T-cell (primary cell): ENCODE measurements around the gene PSMB11. TPM values are rescaled to one million over a fixed set of nuclear protein-coding genes. Genes with fewer than 3 reads are reported as not detected.

Experiments
- ATAC-seq, 4 experiments: fragments of 200-7000 bp in 3 of 4; fragments of 150-1000 bp in 1 of 4; cut with Tn5 transposase; replicated peaks in 1 of 4; 1 replicate in 3 of 4; 2 replicates in 1 of 4; pipeline ENCODE4 v1.10.0; 2021; ENCODE audit warnings: moderate library complexity in 3 of 4, mild to moderate bottlenecking in 2 of 4, moderate number of reproducible peaks in 1 of 4
- CTCF ChIA-PET, 2 donors: fragments of 300-600 bp; sonication (Branson Sonifier 250); formaldehyde crosslinking; loops; one replicate each; lab custom pipeline; 2022; ENCODE audit warnings: antibody characterized with exemption in 2 of 2; lab: Charles Lee
- POLR2A ChIA-PET, 2 donors: fragments of 300-600 bp; sonication (Branson Sonifier 250); formaldehyde crosslinking; loops; one replicate each; lab custom pipeline; 2022; ENCODE audit warnings: antibody characterized with exemption in 2 of 2; lab: Charles Lee
- DNase-seq, 35 experiments: peaks; one replicate each; pipeline versions ENCODE4 v3.0.0 to v3.0.0-alpha.2; 2013 to 2023
- H3K27ac ChIP-seq: one replicate; pipeline ENCODE4 v1.5.1; 2013; ENCODE audit warnings: low read length
- H3K27me3 ChIP-seq, 2 experiments: replicated peaks in 1 of 2; 1 replicate in 1 of 2; 2 replicates in 1 of 2; pipeline versions ENCODE4 v1.6.1 to v1.7.0; 2013; ENCODE audit warnings: low read length in 1 of 2, mixed read lengths in 1 of 2; ENCODE audit not compliant: control insufficient read depth in 2 of 2, insufficient read depth in 2 of 2; ENCODE audit errors: extremely low read depth in 1 of 2
- H3K36me3 ChIP-seq, 2 donors: 1 replicate in 1 of 2; 2 replicates in 1 of 2; pipeline versions ENCODE4 v1.6.1 to v1.7.0; 2013; ENCODE audit warnings: low read length in 1 of 2; ENCODE audit not compliant: control insufficient read depth in 2 of 2, insufficient read depth in 1 of 2; ENCODE audit errors: extremely low read depth in 1 of 2
- H3K4me1 ChIP-seq, 2 experiments: 1 replicate in 1 of 2; 2 replicates in 1 of 2; pipeline versions ENCODE4 v1.6.1 to v1.7.0; 2013; ENCODE audit warnings: low read length in 2 of 2, mixed read lengths in 1 of 2; ENCODE audit not compliant: insufficient read depth in 2 of 2, control insufficient read depth in 1 of 2; ENCODE audit errors: extremely low read depth in 1 of 2
- H3K4me3 ChIP-seq, 2 donors: 1 replicate in 1 of 2; 2 replicates in 1 of 2; pipeline versions ENCODE4 v1.5.1 to v1.7.0; 2013; ENCODE audit warnings: mild to moderate bottlenecking in 2 of 2, low read length in 1 of 2, moderate library complexity in 1 of 2; ENCODE audit not compliant: control insufficient read depth in 1 of 2; ENCODE audit errors: extremely low read depth in 1 of 2
- H3K9me3 ChIP-seq: 2 replicates; pipeline ENCODE4 v1.7.0; 2013
- H3K27ac Mint-ChIP-seq, 2 donors: one replicate each; pipeline ENCODE4 v1.8.0; 2020 to 2021; ENCODE audit warnings: mild to moderate bottlenecking in 2 of 2, mixed read lengths in 2 of 2
- H3K27me3 Mint-ChIP-seq, 2 donors: one replicate each; pipeline ENCODE4 v1.8.0; 2021 to 2022; ENCODE audit warnings: mixed read lengths in 2 of 2
- H3K36me3 Mint-ChIP-seq: one replicate; pipeline ENCODE4 v1.8.0; 2021; ENCODE audit warnings: mixed read lengths
- H3K4me1 Mint-ChIP-seq, 3 donors: one replicate each; pipeline ENCODE4 v1.8.0; 2020 to 2022; ENCODE audit warnings: mixed read lengths in 3 of 3, mild to moderate bottlenecking in 1 of 3
- H3K4me3 Mint-ChIP-seq, 3 donors: one replicate each; pipeline ENCODE4 v1.8.0; 2020 to 2022; ENCODE audit warnings: mild to moderate bottlenecking in 3 of 3, mixed read lengths in 3 of 3, moderate library complexity in 3 of 3
- H3K9me3 Mint-ChIP-seq, 3 donors: one replicate each; pipeline ENCODE4 v1.8.0; 2020 to 2022; ENCODE audit warnings: mixed read lengths in 3 of 3
- WGBS: methylation state at CpG from one replicate; pipeline ENCODE4 v1.1.5; 2013; ENCODE audit warnings: missing lambda C conversion rate; ENCODE audit not compliant: insufficient coverage; 5-methylcytosine and 5-hydroxymethylcytosine counted together
- total RNA-seq, 35 experiments: library from RNA in 6 of 35; stranded (reverse) in 6 of 35; fragments of 120-200 nt in 1 of 35; gene quantifications; one replicate each; pipeline versions ENCODE4 v1.2.1 to v1.2.4 and lab custom pipeline; 2013 to 2026

Gene PSMB11
- total RNA-seq, 5 donors from 2014 or later (not counting 1 experiment from before 2014, with no cell fraction given) = 0.26 to 0.95 (median 0.54) TPM; not detected in 1

DNA sequence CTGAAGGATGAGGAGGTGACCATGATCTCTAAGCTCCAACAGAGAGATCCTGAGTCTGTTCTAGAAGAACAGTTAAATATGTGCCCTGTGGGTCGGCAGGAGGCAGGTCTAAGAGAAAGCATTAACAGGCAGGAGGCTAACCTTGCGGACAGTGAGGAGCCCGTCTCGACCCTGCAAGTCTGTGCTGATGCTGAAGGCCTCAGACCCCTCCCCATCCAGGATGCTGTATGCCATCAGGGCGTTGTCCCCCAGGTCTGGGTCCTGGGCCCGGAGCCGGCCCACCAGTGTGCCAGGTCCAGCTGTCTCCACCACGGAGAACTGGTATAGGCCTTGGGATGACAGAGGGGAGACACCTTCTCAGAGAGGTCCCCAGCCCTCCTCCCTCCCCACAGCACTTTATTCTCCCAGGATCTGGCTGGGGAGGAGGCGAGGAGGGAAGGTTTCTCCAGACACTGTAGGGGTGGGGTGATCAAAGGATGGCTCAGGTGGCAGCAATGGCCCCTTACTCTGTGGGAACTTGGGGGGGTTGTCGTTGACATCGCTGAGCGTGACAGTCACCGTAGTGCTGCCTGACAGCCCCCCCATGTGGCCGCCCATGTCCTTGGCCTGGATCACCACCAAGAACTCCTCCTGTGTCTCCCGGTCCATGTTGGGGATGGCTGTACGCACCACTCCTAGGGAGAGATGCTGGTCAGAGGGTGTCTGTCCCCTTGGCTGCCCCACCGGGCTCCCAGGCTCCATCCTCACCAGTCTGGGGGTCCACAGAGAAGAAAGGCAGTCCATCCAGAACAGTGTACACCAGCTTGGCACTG, 12.2 kb downstream of the PSMB11 start:
- no peaks in the 10 kb centered on the region for H3K9me3 ChIP-seq
- H3K27ac ChIP-seq = no peak overlapping the region
- ATAC-seq (no peak), DNase-seq (peak in 12 of 35 experiments; percentile 19 to 50 (median 30))
- no peak overlapping the region for H3K4me3 ChIP-seq
- Mint-ChIP-seq H3K9me3 (no peaks in the 10 kb centered on the region), H3K27ac (no peak overlapping the region), H3K36me3 (peaks cover 3% of the 10 kb centered on the region), H3K27me3 (no peaks in the 10 kb centered on the region), H3K4me1 (peaks cover 14 to 21% (median 17%) of the 10 kb centered on the region in 3 donors), H3K4me3 (no peak overlapping the region)
- ChIA-PET POLR2A (interaction anchor here in 1 of 2 donors (0.6 kb wide), 1 partner anchor 43 kb away, joined by 7 read pairs; no protein-coding TSS in a partner anchor), CTCF (interaction anchor here (0.6 to 3.4 kb wide), 9 partner anchors 20 to 69 kb away, joined by 3 to 26 read pairs (median 4); no protein-coding TSS in a partner anchor)
- peaks cover 6 to 20% of the 10 kb centered on the region in 2 experiments for H3K4me1 ChIP-seq
- peaks cover 5 to 8% of the 10 kb centered on the region in 2 donors for H3K36me3 ChIP-seq
- WGBS = 65% methylated on average over 9 of the region's 17 CpGs
- peaks cover 0 to 6% of the 10 kb centered on the region in 2 experiments for H3K27me3 ChIP-seq

- H3K27ac Mint-ChIP-seq = no peak overlapping the region
- no peak for DNase-seq
- H3K36me3 ChIP-seq = peaks cover 12 to 13% of the 10 kb centered on the region in 2 donors
- no peaks in the 10 kb centered on the region for H3K27me3 Mint-ChIP-seq
- H3K9me3 Mint-ChIP-seq = no peaks in the 10 kb centered on the region
- ChIA-PET CTCF (interaction anchor here (0.6 to 7.8 kb wide), 12 partner anchors 14 to 70 kb away, joined by 3 to 140 read pairs (median 4); no protein-coding TSS in a partner anchor), POLR2A (interaction anchor here in 1 of 2 donors (0.5 to 0.6 kb wide), 2 partner anchors 44 to 85 kb away, joined by 7 read pairs; no protein-coding TSS in a partner anchor)
- H3K4me1 Mint-ChIP-seq = peaks cover 14 to 21% (median 17%) of the 10 kb centered on the region in 3 donors
- H3K4me3 ChIP-seq = no peak overlapping the region
- no peaks in the 10 kb centered on the region for H3K9me3 ChIP-seq
- WGBS = over 99% methylated on average over 12 of the region's 12 CpGs
- no peak overlapping the region for H3K27ac ChIP-seq
- ATAC-seq = no peak
- peaks cover 8% of the 10 kb centered on the region for H3K36me3 Mint-ChIP-seq
- H3K27me3 ChIP-seq = peaks cover 0 to 6% of the 10 kb centered on the region in 2 experiments
- H3K4me1 ChIP-seq = peaks cover 6 to 20% of the 10 kb centered on the region in 2 experiments
- no peak overlapping the region for H3K4me3 Mint-ChIP-seq
Measured at GRCh38 chr14:23055147-23055550, 13.1 kb downstream of the PSMB11 start.

DNA sequence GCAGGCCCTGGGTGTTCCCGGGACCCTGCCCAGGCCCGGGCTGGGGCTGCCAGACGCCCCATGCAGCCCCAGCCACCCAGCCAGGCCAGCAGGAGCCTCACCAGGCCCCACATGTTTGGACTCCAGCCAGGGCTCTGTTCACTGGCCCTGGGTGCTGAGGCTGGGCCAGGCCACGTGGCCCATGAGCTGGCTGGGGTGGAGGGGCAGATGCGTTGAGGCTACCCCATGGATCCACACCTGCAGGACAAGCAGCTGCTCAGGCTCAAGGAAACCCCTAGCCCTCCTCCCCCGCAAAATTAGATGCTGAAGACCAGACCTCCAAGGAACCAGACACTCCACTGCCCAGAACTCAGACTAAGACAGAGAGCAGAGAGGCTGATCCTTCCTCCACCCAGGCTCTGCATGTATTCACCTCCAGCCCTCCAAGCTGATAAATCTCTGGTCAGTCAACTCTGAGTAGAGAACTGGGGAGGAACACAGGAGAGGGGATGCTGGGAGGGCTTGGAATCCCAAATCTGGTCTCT, 13.7 kb downstream of the PSMB11 start:
- Histone ChIP-seq H3K27me3 (peaks cover 0 to 6% of the 10 kb centered on the region in 2 experiments), H3K36me3 (peaks cover 12 to 18% of the 10 kb centered on the region in 2 donors), H3K4me1 (peaks cover 6 to 20% of the 10 kb centered on the region in 2 experiments), H3K4me3 (no peak overlapping the region), H3K27ac (no peak overlapping the region), H3K9me3 (no peaks in the 10 kb centered on the region)
- Mint-ChIP-seq H3K9me3 (no peaks in the 10 kb centered on the region), H3K27ac (no peak overlapping the region), H3K36me3 (peaks cover 9% of the 10 kb centered on the region), H3K4me1 (peaks cover 14 to 21% (median 17%) of the 10 kb centered on the region in 3 donors), H3K27me3 (no peaks in the 10 kb centered on the region), H3K4me3 (peak overlapping the region; percentile 81 to 82 (median 82))
- CTCF ChIA-PET = interaction anchor here (0.6 to 7.8 kb wide), 10 partner anchors 13 to 83 kb away, joined by 3 to 140 read pairs (median 4); no protein-coding TSS in a partner anchor
- ATAC-seq = peak in 1 of 4 experiments; percentile 1
- no peak for DNase-seq
- POLR2A ChIA-PET = interaction anchor here (0.5 to 0.6 kb wide), 2 partner anchors 86 to 257 kb away, joined by 5 to 7 read pairs; no protein-coding TSS in a partner anchor
- WGBS = 75% methylated on average over 5 of the region's 6 CpGs

- WGBS = 18% methylated on average over 9 of the region's 17 CpGs
- peak overlapping the region; percentile 81 to 82 (median 82) for H3K4me3 Mint-ChIP-seq
- ATAC-seq = peak; percentile 51 to 68 (median 58)
- peaks cover 14% of the 10 kb centered on the region for H3K36me3 Mint-ChIP-seq
- Histone ChIP-seq H3K27ac (peak overlapping the region; percentile 29), H3K36me3 (peaks cover 15 to 25% of the 10 kb centered on the region in 2 donors), H3K9me3 (no peaks in the 10 kb centered on the region), H3K27me3 (peaks cover 0 to 6% of the 10 kb centered on the region in 2 experiments), H3K4me1 (peaks cover 6 to 20% of the 10 kb centered on the region in 2 experiments), H3K4me3 (peak overlapping the region; percentile 12 to 86)
- H3K4me1 Mint-ChIP-seq = peaks cover 14 to 21% (median 17%) of the 10 kb centered on the region in 3 donors
- no peaks in the 10 kb centered on the region for H3K27me3 Mint-ChIP-seq
- CTCF ChIA-PET = interaction anchor here (0.6 to 7.8 kb wide), 13 partner anchors 12 to 127 kb away, joined by 3 to 140 read pairs (median 5); partner anchors contain the start of gene PRMT5 (in 1 of the 2)
- peak overlapping the region; percentile 18 to 71 for H3K27ac Mint-ChIP-seq
- peak; percentile 24 to 81 (median 59) for DNase-seq
- no peaks in the 10 kb centered on the region for H3K9me3 Mint-ChIP-seq
- POLR2A ChIA-PET = interaction anchor here in 1 of 2 donors (0.6 kb wide), 1 partner anchor 256 kb away, joined by 5 read pairs; no protein-coding TSS in a partner anchor
Measured at GRCh38 chr14:23056145-23056955, 14.3 kb downstream of the PSMB11 start.

GRCh38 chr14:23056956-23057756, 15.1 kb downstream of the PSMB11 start, which contains the start of gene CDH24:
TSS of gene CDH24 (minus strand) at chr14:23057520. CDS start at chr14:23055733, 1,787 bp downstream.
- Mint-ChIP-seq H3K4me3 (peak within 1 kb of the TSS; percentile 82 to 84 (median 84)), H3K9me3 (no peaks in the 10 kb centered on the region), H3K36me3 (peaks cover 16% of the 10 kb centered on the region), H3K27ac (peak within 1 kb of the TSS; percentile 71 to 81), H3K27me3 (no peaks in the 10 kb centered on the region), H3K4me1 (peaks cover 14 to 21% (median 17%) of the 10 kb centered on the region in 3 donors)
- peak within 1 kb of the TSS; percentile 29 for H3K27ac ChIP-seq
- DNase-seq (peak in 34 of 35 experiments; percentile 23 to 78 (median 53)), ATAC-seq (peak; percentile 70 to 82 (median 76))
- POLR2A ChIA-PET = interaction anchor here in 1 of 2 donors (1.2 kb wide), 1 partner anchor 71 kb away, joined by 4 read pairs; no protein-coding TSS in a partner anchor
- H3K4me1 ChIP-seq = peaks cover 6 to 20% of the 10 kb centered on the region in 2 experiments
- peaks cover 15 to 31% of the 10 kb centered on the region in 2 donors for H3K36me3 ChIP-seq
- H3K4me3 ChIP-seq = peak within 1 kb of the TSS; percentile 77 to 86
- CTCF ChIA-PET = interaction anchor here (0.6 to 7.8 kb wide), 27 partner anchors 12 to 341 kb away, joined by 3 to 140 read pairs (median 5); partner anchors contain the start of gene PRMT5 (in 1 of the 2)
- H3K9me3 ChIP-seq = no peaks in the 10 kb centered on the region
- WGBS = 2% methylated on average over 67 of the region's 73 CpGs
- peaks cover 0 to 6% of the 10 kb centered on the region in 2 experiments for H3K27me3 ChIP-seq
